HG03103 (cell line): Measurements from ENCODE around the gene MAPT.
"Not testable (repeated sequence)": the region's sequence is repeated elsewhere in the genome, so short reads cannot be mapped to it uniquely, and the experiment has no call there.

Experiments used
- ATAC-seq: cut with Tn5 transposase; IDR thresholded peaks from one replicate; pipeline ENCODE4 v1.9.1; 2021; ENCODE audit warnings: low read depth; ENCODE audit not compliant: unreplicated experiment

The MAPT gene

GRCh38 chr17:45896803-45897693 lies 2.7 kb downstream of the MAPT start:
- ATAC-seq: no peak

GRCh38 chr17:45900136-45900535 lies 5.8 kb downstream of the MAPT start:
- no peak for ATAC-seq

GRCh38 chr17:45900723-45901415 lies 6.5 kb downstream of the MAPT start:
- no peak for ATAC-seq

- no peak for ATAC-seq
Observed at GRCh38 chr17:45902892-45903346, 8.6 kb downstream of the MAPT start.

DNA sequence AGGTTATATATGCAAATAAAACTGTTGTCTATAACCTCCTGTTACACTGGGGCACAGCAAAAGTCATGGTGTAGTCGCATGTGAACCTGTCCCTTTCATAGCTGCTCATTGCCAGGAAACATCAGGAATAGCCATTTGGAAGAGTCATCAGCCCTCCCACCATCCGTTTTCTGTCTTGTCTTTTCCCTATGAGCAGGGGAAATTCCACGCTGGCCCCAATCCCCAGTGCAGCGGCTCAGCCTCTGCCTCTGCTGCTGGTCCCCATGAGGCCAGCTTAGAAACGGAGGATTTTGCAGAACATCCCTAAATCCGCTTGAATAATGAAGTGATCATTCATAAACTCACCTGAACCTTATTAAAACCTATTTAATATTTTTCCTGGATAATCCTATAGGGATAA lies 10.5 kb downstream of the MAPT start:
- ATAC-seq: no peak

DNA sequence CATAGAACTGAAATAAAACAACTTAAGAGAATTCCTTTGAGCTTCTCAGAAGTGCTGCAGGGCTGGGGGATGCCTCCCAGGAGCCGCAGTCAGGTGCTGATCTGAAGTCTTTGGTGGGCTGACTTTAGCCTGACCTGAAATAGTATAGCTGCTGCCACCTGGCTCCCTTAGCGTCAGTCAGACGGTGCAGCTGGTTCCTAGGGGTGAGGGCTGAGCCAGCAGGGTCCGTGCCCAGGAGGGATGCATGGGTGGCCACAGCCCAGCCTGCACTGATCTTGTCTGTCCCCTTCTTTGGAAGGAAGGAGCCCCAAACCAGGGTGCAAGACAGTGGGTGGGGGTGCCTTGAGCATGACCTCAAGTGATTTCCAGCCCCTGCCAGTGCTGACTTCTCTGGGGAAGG lies 11.5 kb downstream of the MAPT start:
- no peak for ATAC-seq

DNA sequence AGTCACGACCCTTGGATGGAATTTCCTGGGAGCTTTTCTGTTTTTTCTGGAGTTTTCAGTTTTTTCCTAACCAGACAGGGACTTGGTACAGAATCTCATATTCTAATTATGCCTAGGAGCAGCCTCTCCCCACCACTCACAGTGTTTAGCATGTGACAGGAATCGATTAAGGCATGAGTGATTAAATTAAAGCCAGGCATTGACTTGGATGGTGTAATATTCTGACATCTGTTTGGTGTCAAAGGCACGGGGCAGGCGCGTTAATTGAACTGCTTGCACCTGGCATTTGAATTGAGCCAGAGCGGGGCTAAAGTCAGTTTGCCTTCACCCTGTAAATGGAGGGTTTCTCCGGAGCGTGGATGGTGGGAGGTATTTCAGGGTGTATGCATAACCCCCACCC lies 11.9 kb downstream of the MAPT start:
- ATAC-seq: no peak

DNA sequence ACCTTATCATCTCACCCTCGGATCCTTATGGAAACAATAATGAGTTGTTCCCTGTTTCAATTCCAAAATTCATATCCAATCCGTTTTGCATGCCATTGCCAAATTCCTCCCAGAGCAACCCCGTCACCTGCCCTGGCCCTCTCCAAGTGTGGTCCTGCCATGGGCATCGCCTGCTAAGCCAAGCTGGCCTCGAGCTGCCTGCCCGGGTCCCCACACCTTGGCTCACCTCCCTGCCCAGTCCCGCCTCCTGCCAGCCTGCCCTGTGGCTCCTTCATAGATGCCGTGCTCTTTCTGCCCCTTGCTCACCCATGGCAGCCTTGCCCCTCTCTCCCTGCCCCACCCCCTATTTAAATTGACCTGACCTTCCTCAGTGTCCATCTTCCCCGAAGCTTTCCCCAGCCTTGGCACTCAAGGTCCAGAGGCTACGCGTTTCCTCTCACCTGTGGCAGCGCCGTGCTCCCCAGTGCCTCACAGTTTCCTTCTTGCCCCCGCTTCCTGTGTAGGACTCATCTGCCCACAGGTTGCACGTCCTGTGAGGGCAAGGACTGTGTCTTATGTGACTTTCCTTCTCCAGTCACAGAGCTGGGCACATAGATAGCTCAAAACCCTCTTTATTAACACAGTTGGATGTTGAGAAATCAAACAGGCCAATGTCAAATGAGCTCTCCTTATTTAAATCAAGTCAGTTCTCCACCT lies 12.7 kb downstream of the MAPT start:
- no peak for ATAC-seq

DNA sequence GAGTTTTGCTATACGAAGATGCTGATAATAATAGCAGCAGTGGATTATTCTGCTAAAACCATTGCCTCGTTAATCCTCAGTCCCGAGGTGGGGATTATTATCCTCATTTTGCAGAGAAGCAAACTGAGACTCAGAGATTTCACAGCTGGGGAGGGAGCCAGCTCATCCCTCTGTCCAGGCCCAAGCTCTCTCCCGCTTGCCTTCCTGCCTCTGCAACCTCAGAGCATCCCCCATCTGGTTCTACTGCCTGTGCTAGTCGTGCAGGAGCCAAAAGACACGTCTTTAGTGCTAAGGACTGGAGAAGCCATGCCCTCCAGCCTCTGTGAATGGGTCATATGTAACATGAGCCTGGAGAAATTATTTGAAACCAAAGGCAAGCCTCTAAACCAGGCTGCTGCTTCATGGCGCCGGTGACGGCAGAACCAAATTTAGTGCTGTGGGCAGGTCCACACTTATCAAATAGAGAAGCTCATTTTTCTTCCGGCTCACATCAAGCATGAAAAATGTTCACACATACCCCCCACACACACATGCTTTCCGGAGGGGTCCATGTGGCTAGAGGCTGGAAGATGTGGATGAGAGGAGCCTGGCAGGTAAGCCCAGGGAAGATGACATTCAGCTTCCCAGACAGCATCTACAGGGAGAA lies 13.5 kb downstream of the MAPT start:
- ATAC-seq: no peak

GRCh38 chr17:45908460-45908859 lies 14.1 kb downstream of the MAPT start:
- no peak for ATAC-seq

- ATAC-seq: no peak
Observed at GRCh38 chr17:45908935-45909334, 14.6 kb downstream of the MAPT start.

- no peak for ATAC-seq
Observed at GRCh38 chr17:45910667-45911066, 16.3 kb downstream of the MAPT start.

- no peak for ATAC-seq
Observed at GRCh38 chr17:45912319-45912718, 18.0 kb downstream of the MAPT start.

DNA sequence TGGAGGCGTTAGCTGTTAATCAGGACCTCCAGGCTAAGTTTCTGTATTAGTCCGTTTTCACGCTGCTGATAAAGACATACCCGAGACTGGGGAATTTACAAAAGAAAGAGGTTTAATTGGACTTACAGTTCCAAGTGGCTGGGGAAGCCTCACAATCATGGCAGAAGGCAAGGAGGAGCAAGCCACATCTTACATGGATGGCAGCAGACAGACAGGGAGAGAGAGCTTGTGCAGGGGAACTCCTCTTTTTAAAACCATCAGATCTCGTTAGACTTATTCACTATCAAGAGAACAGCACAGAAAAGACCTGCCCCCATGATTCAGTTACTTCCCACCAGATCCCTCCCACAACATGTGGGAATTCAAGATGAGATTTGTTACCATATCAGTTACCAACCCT lies 18.7 kb downstream of the MAPT start:
- ATAC-seq: not testable (repeated sequence)

DNA sequence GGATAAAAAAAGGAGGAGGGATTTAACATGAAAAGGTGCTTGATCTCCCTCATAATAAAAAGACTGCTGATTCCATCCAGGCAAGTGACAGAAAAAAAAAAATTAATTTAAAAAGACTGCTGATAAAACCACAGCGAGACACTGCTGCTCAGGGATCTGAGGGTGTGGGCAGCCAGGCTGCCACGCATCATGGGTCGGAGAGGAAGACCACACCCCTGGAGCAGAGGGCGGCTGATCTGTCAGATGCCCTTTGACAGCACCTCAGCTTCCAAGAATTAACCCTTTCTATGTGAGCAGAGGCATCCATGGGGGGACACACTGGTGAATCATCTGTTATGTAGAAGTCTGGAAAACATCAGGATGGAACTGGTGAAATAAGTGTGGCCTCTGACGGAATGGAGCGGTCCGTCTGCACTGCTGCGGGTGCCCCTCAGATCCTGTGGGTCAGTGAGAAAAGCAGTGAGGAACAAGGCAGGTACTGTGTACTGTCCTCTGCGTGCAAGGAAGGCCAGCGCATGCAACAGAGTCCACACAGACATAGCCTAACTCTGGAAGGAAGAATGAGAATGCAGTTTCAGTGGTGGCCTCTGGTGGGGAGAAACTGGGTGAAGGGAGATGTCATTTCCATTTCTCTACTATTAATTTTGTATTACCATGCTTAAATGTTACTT lies 19.8 kb downstream of the MAPT start:
- ATAC-seq: no peak

- no peak for ATAC-seq
Observed at GRCh38 chr17:45915263-45915662, 20.9 kb downstream of the MAPT start.

- ATAC-seq: no peak
Observed at GRCh38 chr17:45917081-45917480, 22.7 kb downstream of the MAPT start.

- no peak for ATAC-seq
Observed at GRCh38 chr17:45918241-45918745, 23.9 kb downstream of the MAPT start.

- no peak for ATAC-seq
Observed at GRCh38 chr17:45919136-45919535, 24.8 kb downstream of the MAPT start.

GRCh38 chr17:45920083-45920482 lies 25.7 kb downstream of the MAPT start:
- no peak for ATAC-seq
